Measurements from ENCODE around the gene PKD1.

Gene PKD1

GRCh38 chr16:2171601-2172178 lies 36.0 kb upstream of the PKD1 start:
- FAIRE-seq (no peak), DNase-seq (ENCODE audit: insufficient read length, low spot score) (no peak)
- TF ChIP-seq PAX5 (IDR thresholded peaks at IDR 0.05; ENCODE audit: insufficient read depth, low read length, severe bottlenecking): no peak
- TF ChIP-seq POU2F2 (IDR thresholded peaks at IDR 0.05; ENCODE audit: low read depth, low read length): no peak
- TF ChIP-seq POLR2A (IDR thresholded peaks at IDR 0.05; ENCODE audit: low read depth, low read length): no peak
- no peak for TF ChIP-seq POLR2AphosphoS5 (IDR thresholded peaks at IDR 0.05; ENCODE audit: low read depth, low read length)
- no peak for TF ChIP-seq SPI1 (IDR thresholded peaks at IDR 0.05; ENCODE audit: low read depth, low read length)
- no peak for TF ChIP-seq TAF1 (IDR thresholded peaks at IDR 0.05; ENCODE audit: low read depth, low read length)

GRCh38 chr16:2170587-2171435 lies 35.1 kb upstream of the PKD1 start:
- no peak for TF ChIP-seq POU2F2 (IDR thresholded peaks at IDR 0.05; ENCODE audit: low read depth, low read length)
- no peak for TF ChIP-seq POLR2AphosphoS5 (IDR thresholded peaks at IDR 0.05; ENCODE audit: low read depth, low read length)
- TF ChIP-seq TAF1 (IDR thresholded peaks at IDR 0.05; ENCODE audit: low read depth, low read length): no peak
- TF ChIP-seq SPI1 (IDR thresholded peaks at IDR 0.05; ENCODE audit: low read depth, low read length): no peak
- TF ChIP-seq PAX5 (IDR thresholded peaks at IDR 0.05; ENCODE audit: insufficient read depth, low read length, severe bottlenecking): no peak
- no peak for TF ChIP-seq POLR2A (IDR thresholded peaks at IDR 0.05; ENCODE audit: low read depth, low read length)
- FAIRE-seq: no peak
- DNase-seq (ENCODE audit: insufficient read length, low spot score): no peak

GRCh38 chr16:2170080-2170479 lies 34.4 kb upstream of the PKD1 start:
- no peak for FAIRE-seq
- TF ChIP-seq PAX5 (IDR thresholded peaks at IDR 0.05; ENCODE audit: insufficient read depth, low read length, severe bottlenecking): no peak
- no peak for TF ChIP-seq TAF1 (IDR thresholded peaks at IDR 0.05; ENCODE audit: low read depth, low read length)
- TF ChIP-seq SPI1 (IDR thresholded peaks at IDR 0.05; ENCODE audit: low read depth, low read length): no peak
- TF ChIP-seq POLR2AphosphoS5 (IDR thresholded peaks at IDR 0.05; ENCODE audit: low read depth, low read length): no peak
- TF ChIP-seq POLR2A (IDR thresholded peaks at IDR 0.05; ENCODE audit: low read depth, low read length): no peak
- no peak for TF ChIP-seq POU2F2 (IDR thresholded peaks at IDR 0.05; ENCODE audit: low read depth, low read length)
- no peak for DNase-seq (ENCODE audit: insufficient read length, low spot score)

GRCh38 chr16:2167068-2167638 lies 31.5 kb upstream of the PKD1 start:
- no peak for TF ChIP-seq POLR2AphosphoS5 (IDR thresholded peaks at IDR 0.05; ENCODE audit: low read depth, low read length)
- TF ChIP-seq POU2F2 (IDR thresholded peaks at IDR 0.05; ENCODE audit: low read depth, low read length): no peak
- TF ChIP-seq PAX5 (IDR thresholded peaks at IDR 0.05; ENCODE audit: insufficient read depth, low read length, severe bottlenecking): no peak
- no peak for TF ChIP-seq POLR2A (IDR thresholded peaks at IDR 0.05; ENCODE audit: low read depth, low read length)
- TF ChIP-seq TAF1 (IDR thresholded peaks at IDR 0.05; ENCODE audit: low read depth, low read length): no peak
- no peak for TF ChIP-seq SPI1 (IDR thresholded peaks at IDR 0.05; ENCODE audit: low read depth, low read length)
- DNase-seq (ENCODE audit: insufficient read length, low spot score) (no peak), FAIRE-seq (no peak)

- TF ChIP-seq SPI1 (IDR thresholded peaks at IDR 0.05; ENCODE audit: low read depth, low read length): no peak
- no peak for TF ChIP-seq POLR2AphosphoS5 (IDR thresholded peaks at IDR 0.05; ENCODE audit: low read depth, low read length)
- no peak for TF ChIP-seq TAF1 (IDR thresholded peaks at IDR 0.05; ENCODE audit: low read depth, low read length)
- no peak for TF ChIP-seq POU2F2 (IDR thresholded peaks at IDR 0.05; ENCODE audit: low read depth, low read length)
- no peak for TF ChIP-seq POLR2A (IDR thresholded peaks at IDR 0.05; ENCODE audit: low read depth, low read length)
- no peak for TF ChIP-seq PAX5 (IDR thresholded peaks at IDR 0.05; ENCODE audit: insufficient read depth, low read length, severe bottlenecking)
- DNase-seq (ENCODE audit: insufficient read length, low spot score) (no peak), FAIRE-seq (no peak)
Observed at GRCh38 chr16:2166263-2167067, 30.8 kb upstream of the PKD1 start.

GRCh38 chr16:2165861-2166260 lies 30.2 kb upstream of the PKD1 start:
- TF ChIP-seq TAF1 (IDR thresholded peaks at IDR 0.05; ENCODE audit: low read depth, low read length) (no peak), POLR2AphosphoS5 (IDR thresholded peaks at IDR 0.05; ENCODE audit: low read depth, low read length) (no peak), POU2F2 (IDR thresholded peaks at IDR 0.05; ENCODE audit: low read depth, low read length) (no peak), POLR2A (IDR thresholded peaks at IDR 0.05; ENCODE audit: low read depth, low read length) (no peak), PAX5 (IDR thresholded peaks at IDR 0.05; ENCODE audit: insufficient read depth, low read length, severe bottlenecking) (no peak), SPI1 (IDR thresholded peaks at IDR 0.05; ENCODE audit: low read depth, low read length) (no peak)
- FAIRE-seq: no peak
- DNase-seq (ENCODE audit: insufficient read length, low spot score): no peak

- FAIRE-seq (no peak), DNase-seq (ENCODE audit: insufficient read length, low spot score) (no peak)
- no peak for TF ChIP-seq PAX5 (IDR thresholded peaks at IDR 0.05; ENCODE audit: insufficient read depth, low read length, severe bottlenecking)
- TF ChIP-seq TAF1 (IDR thresholded peaks at IDR 0.05; ENCODE audit: low read depth, low read length): no peak
- TF ChIP-seq SPI1 (IDR thresholded peaks at IDR 0.05; ENCODE audit: low read depth, low read length): no peak
Observed at GRCh38 chr16:2163211-2163881, 27.6 kb upstream of the PKD1 start.

- DNase-seq (ENCODE audit: insufficient read length, low spot score): no peak
- no peak for TF ChIP-seq PAX5 (IDR thresholded peaks at IDR 0.05; ENCODE audit: insufficient read depth, low read length, severe bottlenecking)
- no peak for FAIRE-seq
Observed at GRCh38 chr16:2162676-2163118, 27.0 kb upstream of the PKD1 start.

Measured in GM12891 (cell line).